HG03354 (cell line): ENCODE data around the gene IFTAP.

ENCODE experiments used
- ATAC-seq: cut with Tn5 transposase; IDR thresholded peaks from one replicate; pipeline ENCODE4 v1.9.1; 2021; ENCODE audit warnings: mild to moderate bottlenecking; ENCODE audit not compliant: unreplicated experiment, poor library complexity, severe bottlenecking

The IFTAP gene

DNA sequence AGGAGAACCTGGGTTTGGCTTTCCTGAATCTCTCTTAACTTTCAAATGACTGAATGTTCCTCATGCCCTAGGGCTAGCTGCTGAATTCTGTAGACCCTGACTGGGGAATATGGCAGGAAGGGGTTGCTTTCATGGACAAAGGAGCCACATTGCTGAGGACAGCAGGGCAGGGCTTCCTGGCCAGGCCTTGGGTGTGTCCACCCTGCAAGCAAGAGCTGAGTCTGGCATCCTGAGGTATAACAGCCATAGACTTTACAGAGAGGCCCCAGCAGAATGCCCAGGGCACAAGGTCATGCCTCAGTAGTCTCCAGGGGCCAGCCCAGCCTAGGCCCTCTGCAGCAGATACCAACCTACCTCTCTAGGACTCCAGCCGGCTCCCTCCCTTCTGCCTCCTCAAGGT lies 105.9 kb downstream of the IFTAP start:
- no peak for ATAC-seq

DNA sequence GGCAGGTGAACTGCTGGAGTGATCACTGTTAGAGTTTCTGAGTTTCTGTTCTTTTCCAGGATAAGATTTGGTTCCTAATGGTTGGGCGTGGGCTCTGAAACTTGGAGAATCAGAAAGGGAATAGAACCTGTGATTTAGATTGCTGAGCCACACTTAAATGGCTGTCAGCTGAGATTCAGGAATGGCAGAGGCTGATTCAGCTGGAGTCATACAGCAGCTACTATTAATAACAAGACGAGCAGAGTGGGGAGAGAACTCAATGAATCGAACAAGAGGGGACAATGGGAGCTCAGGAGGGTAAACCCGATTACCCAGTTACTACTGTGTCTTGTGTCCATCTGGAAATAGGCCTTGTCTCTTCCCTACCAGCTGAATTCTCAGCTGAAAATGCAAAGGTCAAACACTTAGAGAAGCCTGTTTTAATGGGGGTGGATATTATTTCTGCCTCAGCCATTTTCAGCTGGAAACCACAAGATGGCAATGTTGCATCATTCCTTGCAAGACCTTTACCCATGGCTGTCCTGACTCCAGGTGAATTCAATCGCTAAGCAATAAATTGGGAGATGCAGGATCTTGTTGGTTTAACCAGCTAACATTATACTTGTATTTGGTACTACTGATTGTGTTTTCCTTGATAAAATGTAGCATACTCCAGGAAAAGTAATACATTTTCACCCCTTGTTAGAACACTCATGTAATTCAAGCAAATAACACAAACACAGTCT lies 108.2 kb downstream of the IFTAP start:
- peak; percentile 89 for ATAC-seq

DNA sequence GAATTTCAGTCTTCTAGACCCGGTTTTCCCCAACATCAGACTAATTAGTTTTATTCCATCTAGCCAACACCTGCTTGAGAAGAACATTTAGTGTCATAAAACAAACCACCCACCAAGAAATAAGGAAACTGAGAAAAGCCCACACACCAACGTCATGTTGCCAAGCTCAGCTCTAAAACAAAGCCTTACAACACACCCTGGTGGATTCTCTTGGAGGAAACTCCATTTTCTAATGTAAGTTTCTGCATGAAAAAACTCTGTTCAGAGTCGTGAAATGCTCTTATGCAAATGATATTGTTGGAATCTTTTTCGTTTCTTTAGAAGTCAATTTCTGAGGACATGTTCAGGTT lies 108.7 kb downstream of the IFTAP start:
- peak; percentile 56 for ATAC-seq
